ENCODE results near the gene IL1RAPL2. TPM values are rescaled to one million over a fixed set of nuclear protein-coding genes. Genes with fewer than 3 reads are reported as not detected.

IL1RAPL2 gene
- polyA plus RNA-seq, 3 donors = not detected

DNA sequence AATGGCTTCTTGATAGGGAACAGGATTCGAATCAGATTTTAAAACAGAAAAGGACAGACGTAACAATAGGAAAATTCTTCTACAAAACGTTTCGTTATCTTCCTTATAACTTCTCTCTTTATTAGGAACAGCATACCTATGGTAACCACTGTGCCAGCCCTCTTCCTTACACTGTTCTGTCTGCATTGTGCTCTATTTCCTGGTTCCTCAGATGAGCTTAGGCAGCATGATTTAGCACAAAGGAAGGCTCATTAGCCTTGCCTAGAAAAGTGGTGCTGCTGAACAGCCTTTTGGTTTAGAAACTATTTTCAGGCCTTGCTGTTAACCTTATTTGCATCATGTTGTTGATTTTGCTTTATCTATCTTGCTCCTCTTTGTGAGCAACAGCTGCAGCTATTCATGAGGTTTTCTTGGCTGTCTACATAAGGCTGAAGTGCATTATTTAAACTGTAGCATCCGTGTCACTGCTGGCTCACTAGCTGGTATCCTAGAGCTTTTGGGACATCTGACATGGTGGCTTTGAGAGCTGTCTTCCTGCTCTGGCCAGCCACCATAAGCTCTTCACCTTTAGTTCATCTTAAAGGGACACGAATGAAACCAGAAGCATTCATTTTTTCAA is 1186.4 kb downstream of the IL1RAPL2 start:
- Mint-ChIP-seq H3K27me3 (ENCODE audit: low read depth in 3 of 3) (no peaks in the 10 kb centered on the region), H3K4me1 (no peaks in the 10 kb centered on the region), H3K9me3 (peaks cover 0 to 2% (median 0%) of the 10 kb centered on the region in 7 donors), H3K36me3 (no peaks in the 10 kb centered on the region), H3K27ac (no peak overlapping the region), H3K4me3 (no peak overlapping the region)
- intact Hi-C loops (cut with micrococcal nuclease) = no loop called here
- Histone ChIP-seq H3K79me2 (ENCODE audit: insufficient read depth, low read length) (no peaks in the 10 kb centered on the region), H2AFZ (ENCODE audit: insufficient read depth, low read depth, low read length, poor library complexity, severe bottlenecking) (no peak overlapping the region), H3K4me2 (replicated peaks; ENCODE audit: extremely low read depth, low read length, poor library complexity, severe bottlenecking) (no peak overlapping the region), H4K20me1 (ENCODE audit: insufficient read depth, low read length) (no peaks in the 10 kb centered on the region), H3K9me3 (replicated peaks in 1 of 2; ENCODE audit: control insufficient read depth in 1 of 2, insufficient read depth in 1 of 2, low read length in 2 of 2) (no peaks in the 10 kb centered on the region), H3K4me1 (ENCODE audit: control insufficient read depth in 1 of 2, insufficient read depth in 2 of 2, low read length in 2 of 2) (no peaks in the 10 kb centered on the region), H3K9ac (ENCODE audit: insufficient read depth, low read length, poor library complexity, severe bottlenecking) (no peak overlapping the region), H3K4me3 (replicated peaks in 1 of 3; ENCODE audit: low read depth in 2 of 3, low read length in 3 of 3) (no peak overlapping the region), H3K27ac (ENCODE audit: low read depth in 1 of 2, low read length in 2 of 2) (no peak overlapping the region), H3K27me3 (ENCODE audit: control insufficient read depth in 2 of 2, insufficient read depth in 2 of 2, low read length in 2 of 2) (no peaks in the 10 kb centered on the region), H3K36me3 (replicated peaks in 1 of 2; ENCODE audit: control insufficient read depth in 1 of 2, insufficient read depth in 2 of 2, low read length in 2 of 2) (no peaks in the 10 kb centered on the region)
- DNase-seq = no peak
- WGBS (ENCODE audit: insufficient coverage) = no CpG with 5 or more reads among the region's 6 CpGs
- TF ChIP-seq, protein P1, sequence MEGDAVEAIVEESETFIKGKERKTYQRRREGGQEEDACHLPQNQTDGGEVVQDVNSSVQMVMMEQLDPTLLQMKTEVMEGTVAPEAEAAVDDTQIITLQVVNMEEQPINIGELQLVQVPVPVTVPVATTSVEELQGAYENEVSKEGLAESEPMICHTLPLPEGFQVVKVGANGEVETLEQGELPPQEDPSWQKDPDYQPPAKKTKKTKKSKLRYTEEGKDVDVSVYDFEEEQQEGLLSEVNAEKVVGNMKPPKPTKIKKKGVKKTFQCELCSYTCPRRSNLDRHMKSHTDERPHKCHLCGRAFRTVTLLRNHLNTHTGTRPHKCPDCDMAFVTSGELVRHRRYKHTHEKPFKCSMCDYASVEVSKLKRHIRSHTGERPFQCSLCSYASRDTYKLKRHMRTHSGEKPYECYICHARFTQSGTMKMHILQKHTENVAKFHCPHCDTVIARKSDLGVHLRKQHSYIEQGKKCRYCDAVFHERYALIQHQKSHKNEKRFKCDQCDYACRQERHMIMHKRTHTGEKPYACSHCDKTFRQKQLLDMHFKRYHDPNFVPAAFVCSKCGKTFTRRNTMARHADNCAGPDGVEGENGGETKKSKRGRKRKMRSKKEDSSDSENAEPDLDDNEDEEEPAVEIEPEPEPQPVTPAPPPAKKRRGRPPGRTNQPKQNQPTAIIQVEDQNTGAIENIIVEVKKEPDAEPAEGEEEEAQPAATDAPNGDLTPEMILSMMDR (IDR thresholded peaks at IDR 0.05) = no peak

DNA sequence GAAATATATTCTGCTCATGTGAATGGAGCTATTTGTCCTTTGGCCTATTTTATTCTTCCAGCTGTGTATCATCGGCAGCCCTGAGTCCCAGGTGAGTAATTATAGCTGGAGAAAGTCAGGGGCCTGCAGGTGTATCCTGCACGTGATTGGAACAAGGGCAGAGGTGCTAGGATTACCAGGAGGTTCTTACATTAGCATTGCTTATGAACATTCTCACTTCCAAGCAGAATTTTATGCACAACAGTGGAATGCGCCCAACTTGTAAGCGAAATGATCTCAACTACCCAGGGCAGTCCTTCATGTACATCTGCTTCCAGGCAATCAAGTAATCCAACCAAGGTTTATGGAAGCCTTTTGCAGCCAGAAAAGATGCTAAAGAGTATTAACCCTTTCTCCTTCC is 1187.4 kb downstream of the IL1RAPL2 start:
- intact Hi-C loops (cut with micrococcal nuclease) = no loop called here
- H3K27ac Mint-ChIP-seq = no peak overlapping the region
- Histone ChIP-seq H3K27ac (ENCODE audit: low read depth in 1 of 2, low read length in 2 of 2) (no peak overlapping the region), H3K9me3 (replicated peaks in 1 of 2; ENCODE audit: control insufficient read depth in 1 of 2, insufficient read depth in 1 of 2, low read length in 2 of 2) (no peaks in the 10 kb centered on the region), H3K4me2 (replicated peaks; ENCODE audit: extremely low read depth, low read length, poor library complexity, severe bottlenecking) (no peak overlapping the region), H4K20me1 (ENCODE audit: insufficient read depth, low read length) (no peaks in the 10 kb centered on the region), H3K36me3 (replicated peaks in 1 of 2; ENCODE audit: control insufficient read depth in 1 of 2, insufficient read depth in 2 of 2, low read length in 2 of 2) (no peaks in the 10 kb centered on the region), H2AFZ (ENCODE audit: insufficient read depth, low read depth, low read length, poor library complexity, severe bottlenecking) (no peak overlapping the region), H3K4me3 (replicated peaks in 1 of 3; ENCODE audit: low read depth in 2 of 3, low read length in 3 of 3) (no peak overlapping the region), H3K79me2 (ENCODE audit: insufficient read depth, low read length) (no peaks in the 10 kb centered on the region), H3K4me1 (ENCODE audit: control insufficient read depth in 1 of 2, insufficient read depth in 2 of 2, low read length in 2 of 2) (no peaks in the 10 kb centered on the region), H3K27me3 (ENCODE audit: control insufficient read depth in 2 of 2, insufficient read depth in 2 of 2, low read length in 2 of 2) (no peaks in the 10 kb centered on the region), H3K9ac (ENCODE audit: insufficient read depth, low read length, poor library complexity, severe bottlenecking) (no peak overlapping the region)
- TF ChIP-seq, protein P1 (IDR thresholded peaks at IDR 0.05) = no peak
- peaks cover 0 to 2% (median 0%) of the 10 kb centered on the region in 7 donors for H3K9me3 Mint-ChIP-seq
- H3K36me3 Mint-ChIP-seq = no peaks in the 10 kb centered on the region
- H3K4me3 Mint-ChIP-seq = no peak overlapping the region
- no peak for DNase-seq
- WGBS (ENCODE audit: insufficient coverage) = 100% methylated on average over 1 of the region's 4 CpGs
- H3K4me1 Mint-ChIP-seq = no peaks in the 10 kb centered on the region
- H3K27me3 Mint-ChIP-seq (ENCODE audit: low read depth in 3 of 3) = no peaks in the 10 kb centered on the region
